HepG2 (cell line): ENCODE data around the gene NUP153. TPM values are rescaled to one million over a fixed set of nuclear protein-coding genes. Genes with fewer than 3 reads are reported as not detected.

Experiments
- CEBPG ChIP-seq: IDR thresholded peaks from 2 replicates; pipeline ENCODE4 v1.6.1; 2016
- FOXJ3 ChIP-seq: sonication (generic); formaldehyde crosslinking; IDR thresholded peaks from 2 replicates; pipeline ENCODE4 v1.4.0; 2020; ENCODE audit warnings: missing genetic modification reagents, mild to moderate bottlenecking, borderline replicate concordance
- FOXP4 ChIP-seq: sonication (generic); formaldehyde crosslinking; IDR thresholded peaks from 2 replicates; pipeline ENCODE4 v1.4.0; 2020; ENCODE audit warnings: missing genetic modification reagents
- IKZF5 ChIP-seq: IDR thresholded peaks from 2 replicates; pipeline ENCODE4 v1.6.1; 2018; ENCODE audit warnings: missing genetic modification reagents, mild to moderate bottlenecking, missing compliant biosample characterization
- KAT8 ChIP-seq: IDR thresholded peaks from 2 replicates; pipeline ENCODE4 v1.6.1; 2016; ENCODE audit warnings: missing genetic modification reagents, missing compliant biosample characterization
- MEIS1 ChIP-seq: sonication (generic); formaldehyde crosslinking; IDR thresholded peaks from 2 replicates; pipeline ENCODE4 v1.9.0; 2021; ENCODE audit warnings: mild to moderate bottlenecking, missing genetic modification reagents, moderate library complexity, borderline replicate concordance
- PAXIP1 ChIP-seq: sonication (generic); formaldehyde crosslinking; conservative IDR thresholded peaks from 2 replicates; pipeline ENCODE4 v1.4.0; 2020; ENCODE audit warnings: mild to moderate bottlenecking, missing genetic modification reagents, moderate library complexity
- RARA ChIP-seq: IDR thresholded peaks from 2 replicates; pipeline ENCODE4 v1.6.1; 2016; ENCODE audit warnings: missing genetic modification reagents, missing compliant biosample characterization
- REXO4 ChIP-seq: sonication (generic); formaldehyde crosslinking; IDR thresholded peaks from 2 replicates; pipeline ENCODE4 v1.8.0; 2022; ENCODE audit warnings: missing genetic modification reagents, mild to moderate bottlenecking, borderline replicate concordance
- RXRB ChIP-seq: IDR thresholded peaks from 2 replicates; pipeline ENCODE4 v1.6.1; 2016; ENCODE audit warnings: borderline replicate concordance, missing genetic modification reagents, missing compliant biosample characterization
- SMARCE1 ChIP-seq: fragments of 450-650 bp; IDR thresholded peaks from 2 replicates; pipeline ENCODE4 v1.6.1; 2017; ENCODE audit warnings: borderline replicate concordance
- TCF12 ChIP-seq, 2 experiments: fragments of 450-650 bp in 1 of 2; sonication (generic) in 1 of 2; formaldehyde crosslinking in 1 of 2; IDR thresholded peaks; 2 replicates each; pipeline versions ENCODE4 v1.6.1 to v1.8.0; 2017 to 2022; ENCODE audit warnings: antibody characterized with exemption in 1 of 2, mild to moderate bottlenecking in 1 of 2, missing genetic modification reagents in 1 of 2, moderate library complexity in 1 of 2
- YEATS2 ChIP-seq: sonication (generic); formaldehyde crosslinking; IDR thresholded peaks from 2 replicates; pipeline ENCODE4 v1.4.0; 2020; ENCODE audit warnings: missing genetic modification reagents, borderline replicate concordance
- ZNF180 ChIP-seq: sonication (generic); formaldehyde crosslinking; IDR thresholded peaks from 2 replicates; pipeline ENCODE4 v1.4.0; 2020; ENCODE audit warnings: low read depth, missing genetic modification reagents, borderline replicate concordance
- ZNF207 ChIP-seq: fragments of 450-650 bp; IDR thresholded peaks from 2 replicates; pipeline ENCODE4 v1.6.1; 2016; ENCODE audit warnings: antibody characterized with exemption, borderline replicate concordance
- polyA plus RNA-seq, 8 experiments: library from polyadenylated mRNA; depleted of rRNA in 3 of 8; stranded (reverse) in 7 of 8; unstranded in 1 of 8; fragments of >200 nt; fragmentation: Illumina TruSeq in 4 of 8; extraction: Trizol in 4 of 8; gene quantifications; 2 replicates each; pipeline versions ENCODE4 v1.2.1 to v1.2.3, GENCODE V29; 2011 to 2016; ENCODE audit warnings: low read depth in 4 of 8, missing spikeins in 1 of 8, mixed read lengths in 1 of 8; ENCODE audit not compliant: insufficient read depth in 1 of 8
- total RNA-seq, 5 experiments: library from RNA; depleted of rRNA; stranded (reverse); fragments of >200 nt; fragmentation: Illumina TruSeq; extraction: Trizol; gene quantifications; 2 replicates each; pipeline ENCODE4 v1.2.3, GENCODE V29; 2016; ENCODE audit warnings: low read depth in 1 of 5

NUP153 gene
- total and polyA plus RNA-seq, 2 of the 13 experiments (the other 11 are each of a cell fraction or from before 2014, with no cell fraction given) = 29.8 to 55.2 TPM

- TF ChIP-seq RXRB = peak; percentile 12; the same call in 1 of the 2 replicates
- TF ChIP-seq REXO4 (CRISPR knock-in tag) = no peak
- no peak for TF ChIP-seq ZNF207
- no peak for TF ChIP-seq FOXP4 (CRISPR knock-in tag)
- TF ChIP-seq YEATS2 (CRISPR knock-in tag) = no peak
- 0 out of 2 replicates have a peak, but pooled peaks have one; percentile 3 for TF ChIP-seq CEBPG
- TF ChIP-seq RARA (CRISPR knock-in tag) = no peak
- TF ChIP-seq TCF12 (IDR thresholded peaks at IDR 0.05) = no peak
- no peak for TF ChIP-seq TCF12 (CRISPR knock-in tag; IDR thresholded peaks at IDR 0.05)
- no peak; the same call in 1 of the 2 replicates for TF ChIP-seq KAT8
- TF ChIP-seq PAXIP1 (CRISPR knock-in tag) = no peak
- no peak for TF ChIP-seq IKZF5 (CRISPR knock-in tag)
- TF ChIP-seq MEIS1 (CRISPR knock-in tag) = no peak
- no peak for TF ChIP-seq SMARCE1
- TF ChIP-seq FOXJ3 (CRISPR knock-in tag) = no peak
- no peak for TF ChIP-seq ZNF180
Measured at GRCh38 chr6:17584241-17584803, 122.4 kb downstream of the NUP153 start (continued).
